Keratinocyte (primary cell): ENCODE measurements around the gene HAVCR2. TPM values are rescaled to one million over a fixed set of nuclear protein-coding genes. Genes with fewer than 3 reads are reported as not detected.

Experiments
- DNase-seq: peaks from one replicate; pipeline ENCODE4 v3.0.0-alpha.2; 2011; ENCODE audit warnings: low read depth, missing footprints, low spot score
- FAIRE-seq: peaks from 2 replicates; lab custom pipeline; 2011; peaks lifted over from hg19 to GRCh38; lab: Jason Lieb, UNC
- H2AFZ ChIP-seq: 2 replicates; pipeline ENCODE4 v1.6.0; 2012; ENCODE audit warnings: low read length, control low read depth, inconsistent platforms; ENCODE audit not compliant: control insufficient read depth
- H3K27ac ChIP-seq: 2 replicates; pipeline ENCODE4 v1.5.1; 2011; ENCODE audit warnings: low read length; ENCODE audit not compliant: control insufficient read depth, insufficient read depth
- H3K27me3 ChIP-seq: 3 replicates; pipeline ENCODE4 v1.6.0; 2011; ENCODE audit warnings: low read length; ENCODE audit not compliant: control insufficient read depth, insufficient read depth; ENCODE audit errors: extremely low read depth
- H3K36me3 ChIP-seq, 2 experiments: 2 replicates in 1 of 2; 3 replicates in 1 of 2; pipeline ENCODE4 v1.5.1; 2011; ENCODE audit warnings: low read length in 2 of 2, mild to moderate bottlenecking in 1 of 2; ENCODE audit not compliant: control insufficient read depth in 2 of 2, insufficient read depth in 2 of 2; ENCODE audit errors: extremely low read depth in 1 of 2
- H3K4me1 ChIP-seq: 3 replicates; pipeline ENCODE4 v1.5.1; 2011; ENCODE audit warnings: low read length; ENCODE audit not compliant: control insufficient read depth, insufficient read depth; ENCODE audit errors: extremely low read depth
- H3K4me2 ChIP-seq: 3 replicates; pipeline ENCODE4 v1.6.0; 2011; ENCODE audit warnings: low read depth, low read length; ENCODE audit not compliant: control insufficient read depth, insufficient read depth; ENCODE audit errors: extremely low read depth
- H3K4me3 ChIP-seq, 3 experiments: fragments of 200-600 bp in 1 of 3; sonication (generic) in 1 of 3; 2 replicates in 2 of 3; 3 replicates in 1 of 3; pipeline ENCODE4 v1.5.1; 2011 to 2016; ENCODE audit warnings: low read length in 3 of 3, mild to moderate bottlenecking in 3 of 3, control low read depth in 2 of 3, inconsistent platforms in 1 of 3, low read depth in 1 of 3, mixed read lengths in 1 of 3, mixed run types in 1 of 3, moderate library complexity in 1 of 3; ENCODE audit not compliant: control insufficient read depth in 2 of 3, insufficient read depth in 2 of 3; ENCODE audit errors: extremely low read depth in 1 of 3
- H3K79me2 ChIP-seq: 2 replicates; pipeline ENCODE4 v1.6.0; 2012; ENCODE audit warnings: low read length; ENCODE audit not compliant: control insufficient read depth, insufficient read depth
- H3K9ac ChIP-seq: 3 replicates; pipeline ENCODE4 v1.6.0; 2011; ENCODE audit warnings: low read length; ENCODE audit not compliant: control insufficient read depth, insufficient read depth; ENCODE audit errors: extremely low read depth
- H3K9me1 ChIP-seq: 3 replicates; pipeline ENCODE4 v1.6.0; 2011; ENCODE audit warnings: low read length; ENCODE audit not compliant: control insufficient read depth, insufficient read depth; ENCODE audit errors: extremely low read depth
- H3K9me3 ChIP-seq: 2 replicates; pipeline ENCODE4 v1.5.1; 2012; ENCODE audit warnings: low read depth, low read length; ENCODE audit not compliant: control insufficient read depth
- H4K20me1 ChIP-seq: 3 replicates; pipeline ENCODE4 v1.6.0; 2011; ENCODE audit warnings: low read length; ENCODE audit not compliant: control insufficient read depth, insufficient read depth; ENCODE audit errors: extremely low read depth
- CTCF ChIP-seq, 3 experiments: IDR thresholded peaks in 1 of 3; conservative IDR thresholded peaks in 1 of 3; optimal IDR thresholded peaks in 1 of 3; 2 replicates in 2 of 3; 3 replicates in 1 of 3; pipeline versions ENCODE3 to v1.5.1; 2011; ENCODE audit warnings: low read length in 3 of 3, mild to moderate bottlenecking in 3 of 3, moderate library complexity in 2 of 3, control low read depth in 1 of 3, inconsistent platforms in 1 of 3; ENCODE audit not compliant: insufficient read depth in 2 of 3; ENCODE audit errors: extremely low read depth in 1 of 3
- EZH2 ChIP-seq: IDR thresholded peaks from one replicate; pipeline ENCODE4 v1.6.1; 2012; ENCODE audit warnings: inconsistent platforms, mild to moderate bottlenecking, low read length, moderate library complexity
- dilution Hi-C: fragments of 300-500 bp; cut with MboI; formaldehyde crosslinking; loops from one replicate; pipeline ENCODE4 v1.7.0; 2020; ENCODE audit warnings: low sequenced_read_pairs; ENCODE audit not compliant: extremely low pct_ligation_motif_present
- polyA plus RNA-seq, 5 experiments: library from polyadenylated mRNA; depleted of rRNA in 3 of 5; stranded (reverse) in 3 of 5; stranded (forward) in 1 of 5; unstranded in 1 of 5; fragments of >200 nt; gene quantifications; 1 replicate in 1 of 5; 2 replicates in 3 of 5; 3 replicates in 1 of 5; pipeline versions ENCODE4 v1.2.1 to v1.2.3, GENCODE V29; 2011 to 2012; ENCODE audit warnings: missing spikeins in 2 of 5, low read depth in 1 of 5, low replicate concordance in 1 of 5

The HAVCR2 gene
- polyA plus RNA-seq, 1 donor (not counting 4 experiments of a cell fraction or from before 2014, with no cell fraction given): 0.03 TPM

DNA sequence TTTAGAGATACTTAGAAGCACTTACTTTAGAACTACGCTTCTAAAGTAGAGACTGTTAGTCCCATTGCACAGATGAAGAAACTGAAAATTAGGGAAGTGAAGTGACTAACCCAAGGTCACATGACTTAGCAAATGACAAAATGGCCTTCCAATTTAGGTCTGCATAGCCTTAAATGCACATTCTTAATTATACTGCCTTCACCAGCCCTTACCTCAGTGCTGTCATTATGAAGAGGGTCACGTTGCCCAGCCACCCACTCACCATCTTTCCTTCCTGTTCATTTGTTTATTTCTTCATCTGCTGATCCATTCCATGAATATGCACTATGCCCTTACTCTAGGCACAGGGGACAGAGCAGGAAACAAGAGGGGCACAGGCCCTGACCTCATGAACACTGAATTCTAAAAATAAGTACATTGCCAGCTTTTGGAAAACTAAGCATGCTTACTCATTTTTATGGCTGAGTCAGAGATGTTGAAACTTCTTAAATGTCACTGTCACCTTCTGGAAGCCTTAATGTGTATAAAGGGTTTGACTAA lies 8.6 kb downstream of the HAVCR2 start:
- dilution Hi-C loops: no loop called here
- H3K36me3 ChIP-seq: no peaks in the 10 kb centered on the region
- H3K27me3 ChIP-seq: no peaks in the 10 kb centered on the region
- no peak overlapping the region for H3K9ac ChIP-seq
- H3K9me1 ChIP-seq: no peaks in the 10 kb centered on the region
- TF ChIP-seq EZH2 (no peak), CTCF (optimal IDR thresholded peaks at IDR 0.05 in 1 of 3, IDR thresholded peaks at IDR 0.05 in 1 of 3, conservative IDR thresholded peaks at IDR 0.05 in 1 of 3; ENCODE audit: extremely low read depth in 1 of 3, insufficient read depth in 2 of 3, low read length in 3 of 3) (no peak)
- no peaks in the 10 kb centered on the region for H4K20me1 ChIP-seq
- no peak overlapping the region for H3K4me3 ChIP-seq
- H2AFZ ChIP-seq: no peak overlapping the region
- no peaks in the 10 kb centered on the region for H3K9me3 ChIP-seq
- no peaks in the 10 kb centered on the region for H3K4me1 ChIP-seq
- FAIRE-seq (no peak), DNase-seq (no peak)
- no peak overlapping the region for H3K27ac ChIP-seq
- H3K4me2 ChIP-seq: no peak overlapping the region
- H3K79me2 ChIP-seq: no peaks in the 10 kb centered on the region

- no peaks in the 10 kb centered on the region for H3K36me3 ChIP-seq
- TF ChIP-seq EZH2: no peak
- no peak for TF ChIP-seq CTCF (optimal IDR thresholded peaks at IDR 0.05 in 1 of 3, IDR thresholded peaks at IDR 0.05 in 1 of 3, conservative IDR thresholded peaks at IDR 0.05 in 1 of 3; ENCODE audit: extremely low read depth in 1 of 3, insufficient read depth in 2 of 3, low read length in 3 of 3)
- DNase-seq (no peak), FAIRE-seq (no peak)
- H4K20me1 ChIP-seq: no peaks in the 10 kb centered on the region
- H3K27ac ChIP-seq: no peak overlapping the region
- no peak overlapping the region for H3K4me2 ChIP-seq
- dilution Hi-C loops: no loop called here
- H3K9me1 ChIP-seq: no peaks in the 10 kb centered on the region
- no peak overlapping the region for H3K9ac ChIP-seq
- no peaks in the 10 kb centered on the region for H3K79me2 ChIP-seq
- H3K9me3 ChIP-seq: no peaks in the 10 kb centered on the region
- no peaks in the 10 kb centered on the region for H3K27me3 ChIP-seq
- no peak overlapping the region for H2AFZ ChIP-seq
- no peaks in the 10 kb centered on the region for H3K4me1 ChIP-seq
- H3K4me3 ChIP-seq: no peak overlapping the region
Measured at GRCh38 chr5:157088342-157088990, 20.4 kb downstream of the HAVCR2 start.
